Gastrocnemius medialis (tissue), 4 donors: ENCODE measurements around the gene TNFRSF6B.

Source experiments
- CTCF ChIP-seq, 5 experiments: fragments of 450-650 bp in 3 of 5; fragments of 200-600 bp in 2 of 5; sonication (generic) in 2 of 5; IDR thresholded peaks in 4 of 5; conservative IDR thresholded peaks in 1 of 5; 1 replicate in 4 of 5; 2 replicates in 1 of 5; pipeline ENCODE4 v1.5.1; 2016 to 2019; ENCODE audit warnings: antibody characterized with exemption in 5 of 5, mild to moderate bottlenecking in 3 of 5, moderate library complexity in 3 of 5
- POLR2A ChIP-seq, 2 donors: fragments of 450-650 bp; IDR thresholded peaks; one replicate each; pipeline ENCODE4 v1.6.1; 2017; ENCODE audit warnings: antibody characterized with exemption in 2 of 2, mild to moderate bottlenecking in 2 of 2, moderate library complexity in 2 of 2

GRCh38 chr20:63693083-63693732, 3.2 kb upstream of the TNFRSF6B start:
- no peak for TF ChIP-seq CTCF (IDR thresholded peaks at IDR 0.05 in 4 of 5, conservative IDR thresholded peaks at IDR 0.05 in 1 of 5)
- no peak for TF ChIP-seq POLR2A (IDR thresholded peaks at IDR 0.05)
